ENCODE data around the gene RGS6.
"Not testable (repeated sequence)": the region's sequence is repeated elsewhere in the genome, so short reads cannot be mapped to it uniquely, and the experiment has no call there.

Gene RGS6

GRCh38 chr14:72464226-72464625 is 532.0 kb downstream of the RGS6 start:
- no peak for DNase-seq

GRCh38 chr14:72466325-72466724 is 534.1 kb downstream of the RGS6 start:
- DNase-seq: no peak

- no peak for DNase-seq
Measured at GRCh38 chr14:72471346-72471745, 539.1 kb downstream of the RGS6 start.

GRCh38 chr14:72472845-72473244 is 540.6 kb downstream of the RGS6 start:
- no peak for DNase-seq

DNA sequence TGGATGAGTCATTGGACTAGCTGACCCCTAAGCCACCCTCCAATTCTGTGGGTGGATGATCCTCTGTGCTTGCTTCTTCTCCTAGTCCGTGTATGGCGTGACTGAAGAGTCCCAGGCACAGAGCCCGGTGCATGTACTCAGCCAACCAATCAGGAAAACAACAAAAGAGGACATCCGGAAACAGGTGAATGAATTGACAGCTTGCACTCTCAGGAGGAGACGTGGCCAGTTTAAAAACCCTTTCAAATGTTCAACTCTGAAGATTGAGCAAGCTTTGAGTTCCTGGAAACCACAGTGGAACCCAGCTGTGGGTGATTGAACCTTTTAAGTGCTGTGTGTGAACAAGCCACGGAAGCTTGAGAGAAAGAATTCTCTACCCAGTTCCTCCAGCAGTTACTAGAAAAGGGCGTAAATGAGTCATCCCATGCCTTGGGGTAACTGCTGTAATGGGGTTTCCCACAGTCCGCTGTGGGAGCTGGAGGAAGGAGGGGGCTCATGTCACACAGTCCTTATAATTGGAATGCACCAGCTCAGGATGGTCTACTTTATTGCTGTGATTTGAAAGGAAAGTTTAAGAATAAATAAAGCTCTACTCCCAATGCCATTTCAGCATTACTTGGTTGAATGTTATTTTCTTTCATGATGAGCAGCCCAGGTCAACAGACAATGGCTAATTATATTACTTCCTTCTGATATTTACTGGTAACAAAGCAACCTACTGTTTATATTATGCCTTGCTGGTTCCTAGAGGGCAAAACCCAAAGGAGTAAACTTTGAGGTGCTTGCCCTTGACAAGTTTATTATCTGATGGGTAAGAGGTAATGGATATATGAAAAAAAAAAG is 544.6 kb downstream of the RGS6 start:
- peak; percentile 24 for DNase-seq

GRCh38 chr14:72477578-72477977 is 545.3 kb downstream of the RGS6 start:
- DNase-seq: not testable (repeated sequence)

DNA sequence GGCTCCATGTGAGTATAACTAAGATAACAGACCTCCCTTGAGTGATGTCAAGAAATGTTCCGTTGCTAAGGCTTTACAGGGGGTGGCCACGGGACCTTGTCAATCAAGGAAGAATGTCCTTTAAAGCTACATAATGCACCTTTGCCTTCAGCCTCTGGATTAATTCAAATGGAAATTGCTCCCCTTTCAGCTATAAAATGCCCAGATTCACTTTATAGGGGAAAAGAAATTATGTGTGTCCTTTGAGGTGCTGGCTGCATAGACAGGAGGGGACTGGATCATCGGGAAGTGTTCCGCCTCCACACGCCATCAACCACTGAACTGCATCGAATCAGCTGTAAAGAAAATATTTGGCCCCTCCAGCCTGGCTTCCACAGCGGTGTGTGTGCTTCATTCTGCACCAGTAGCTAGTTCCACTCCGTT is 546.3 kb downstream of the RGS6 start:
- no peak for DNase-seq

- no peak for DNase-seq
Measured at GRCh38 chr14:72479461-72479931, 547.3 kb downstream of the RGS6 start.

GRCh38 chr14:72480464-72481243 is 548.4 kb downstream of the RGS6 start:
- DNase-seq: no peak

DNA sequence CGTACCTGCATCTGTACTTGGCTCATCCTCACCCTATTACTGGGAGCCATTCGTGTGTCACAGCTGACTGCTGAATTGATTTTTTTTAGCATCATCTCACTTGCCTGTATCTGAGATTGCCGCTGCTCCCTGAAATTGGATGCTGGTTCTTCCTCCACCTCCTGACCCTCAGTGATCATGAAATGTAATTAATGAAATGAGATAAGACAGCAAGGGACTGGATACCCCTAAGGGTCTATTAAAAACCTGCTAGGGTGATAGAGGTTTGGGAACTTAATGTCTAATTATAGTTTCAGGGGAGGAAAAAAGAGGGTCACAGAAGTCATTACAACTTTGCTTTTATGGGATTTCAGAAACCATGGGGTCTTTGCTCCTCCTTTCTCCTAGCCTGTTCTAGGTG is 551.1 kb downstream of the RGS6 start:
- no peak for DNase-seq

DNA sequence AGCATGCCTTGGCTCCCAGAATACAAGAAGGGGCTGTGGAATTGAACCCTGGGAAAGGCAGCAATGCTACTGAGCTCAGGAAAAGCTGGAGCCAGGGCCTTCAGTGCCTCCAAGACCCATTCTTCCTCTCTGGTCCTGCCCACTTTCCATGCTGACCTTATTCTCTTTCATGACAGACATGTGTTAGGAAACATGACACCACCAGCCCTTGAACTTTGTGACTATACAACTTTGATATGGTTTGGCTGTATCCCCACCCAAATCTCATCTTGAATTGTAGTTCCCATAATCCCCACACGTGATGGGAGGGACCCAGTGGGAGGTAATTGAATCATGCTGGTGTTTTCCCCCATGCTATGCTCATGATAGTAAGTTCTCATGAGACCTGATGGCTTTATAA is 553.5 kb downstream of the RGS6 start:
- DNase-seq: no peak

DNA sequence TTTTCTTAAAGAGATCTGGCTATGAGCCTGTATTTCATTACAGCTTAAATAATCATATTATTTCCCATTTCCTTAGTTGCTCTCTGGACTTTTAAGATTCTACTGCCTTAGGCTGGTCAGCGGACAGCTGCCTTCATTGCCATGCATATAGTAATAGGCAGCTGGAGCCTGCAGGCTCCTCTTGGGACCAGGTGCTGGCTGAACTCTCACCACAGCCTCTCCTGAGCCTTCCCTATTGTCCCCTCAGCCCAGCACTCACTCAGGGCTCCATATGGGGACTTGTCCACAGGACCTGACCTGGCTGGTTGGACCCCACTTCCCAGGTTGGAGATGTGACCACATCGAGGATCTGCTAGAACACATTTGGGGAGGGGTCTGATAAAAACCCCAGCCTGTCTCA is 556.3 kb downstream of the RGS6 start:
- no peak for DNase-seq

DNA sequence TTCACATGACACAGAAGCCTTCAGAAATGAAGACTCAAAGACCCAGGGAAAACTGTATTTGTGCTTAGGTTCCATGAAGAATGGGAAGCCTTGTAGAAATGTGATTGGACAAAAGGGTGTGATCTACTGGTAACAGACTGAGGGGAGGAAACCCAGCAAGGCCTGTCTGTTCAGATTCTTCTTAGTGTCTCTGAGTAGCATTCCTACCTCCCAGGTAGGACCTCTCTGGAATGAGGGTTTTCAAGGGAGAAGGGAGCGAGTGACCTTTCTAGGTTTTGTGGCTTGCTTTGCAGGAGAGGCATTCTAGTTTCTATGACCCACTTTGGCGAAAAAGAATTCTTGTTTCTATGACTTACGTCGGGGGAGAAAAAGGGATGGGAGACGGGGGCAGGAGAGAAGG is 560.0 kb downstream of the RGS6 start:
- no peak for DNase-seq

DNA sequence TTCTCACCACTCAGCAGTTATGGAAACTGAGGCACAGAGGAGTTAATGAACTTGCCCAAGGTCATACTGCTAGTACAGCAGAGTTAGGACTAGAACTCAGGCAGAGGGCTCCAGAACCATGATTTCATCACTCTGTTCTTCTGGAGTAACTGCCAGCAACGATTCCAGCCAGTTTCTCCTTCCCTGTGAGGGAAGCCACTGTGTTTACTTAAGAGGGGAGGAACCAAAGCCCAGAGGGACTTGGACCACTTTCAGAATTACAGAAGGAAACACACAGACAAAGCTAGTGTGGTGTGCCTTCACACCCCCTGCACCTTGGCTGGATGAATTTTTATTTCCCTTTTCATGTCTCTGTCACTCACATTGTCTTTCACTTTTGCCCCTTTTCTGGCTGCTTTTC is 563.4 kb downstream of the RGS6 start:
- DNase-seq: no peak

- DNase-seq: no peak
Measured at GRCh38 chr14:72498646-72499045, 566.4 kb downstream of the RGS6 start.

DNA sequence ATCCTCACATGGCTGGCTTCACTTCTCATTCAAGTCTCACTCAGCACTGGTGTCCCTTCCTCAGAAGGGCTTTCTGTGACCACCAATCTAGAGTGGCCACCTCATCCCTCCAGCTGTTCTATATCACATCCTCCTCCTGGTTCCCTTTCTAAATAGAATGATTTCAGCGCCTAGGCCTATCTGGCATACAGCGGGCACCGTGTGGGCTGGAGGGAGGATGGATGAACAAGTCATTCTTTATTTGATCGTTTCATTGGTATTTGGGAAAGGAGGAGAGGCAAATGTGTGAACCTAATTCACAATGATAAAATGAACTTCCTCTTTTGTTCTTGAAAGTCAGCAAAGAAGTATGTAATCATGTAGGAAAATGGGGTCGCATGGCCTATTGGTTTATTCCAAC is 567.5 kb downstream of the RGS6 start:
- no peak for DNase-seq

DNA sequence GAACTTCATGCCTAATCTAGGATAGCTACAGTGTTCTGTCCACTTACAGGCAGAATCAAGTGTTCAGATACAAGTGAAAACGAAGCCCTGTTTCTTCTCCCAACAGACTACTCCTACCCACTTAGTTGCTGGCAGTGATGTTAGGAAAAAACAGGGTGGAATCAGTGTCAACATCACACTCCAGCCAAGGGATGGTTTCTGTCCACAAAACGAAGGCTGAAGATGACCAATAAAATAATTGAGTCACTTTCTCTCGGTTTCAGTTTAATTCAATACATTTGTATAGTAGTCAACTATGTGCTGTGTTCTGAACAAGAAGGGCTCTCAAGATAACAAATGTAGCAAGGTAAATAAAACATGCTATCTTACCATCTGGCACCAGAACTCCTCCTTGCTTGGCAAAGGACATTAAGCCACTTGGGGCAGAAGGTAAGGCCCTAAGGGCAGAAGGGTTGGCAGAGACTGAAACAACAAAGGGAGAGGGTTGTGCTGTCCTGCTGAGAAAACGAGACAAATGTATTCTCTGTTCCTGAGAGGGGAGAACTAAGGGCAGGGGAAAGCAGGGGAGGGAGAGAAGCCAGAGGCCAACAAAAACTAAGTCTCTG is 568.1 kb downstream of the RGS6 start:
- no peak for DNase-seq

- no peak for DNase-seq
Measured at GRCh38 chr14:72501439-72501838, 569.2 kb downstream of the RGS6 start.

DNA sequence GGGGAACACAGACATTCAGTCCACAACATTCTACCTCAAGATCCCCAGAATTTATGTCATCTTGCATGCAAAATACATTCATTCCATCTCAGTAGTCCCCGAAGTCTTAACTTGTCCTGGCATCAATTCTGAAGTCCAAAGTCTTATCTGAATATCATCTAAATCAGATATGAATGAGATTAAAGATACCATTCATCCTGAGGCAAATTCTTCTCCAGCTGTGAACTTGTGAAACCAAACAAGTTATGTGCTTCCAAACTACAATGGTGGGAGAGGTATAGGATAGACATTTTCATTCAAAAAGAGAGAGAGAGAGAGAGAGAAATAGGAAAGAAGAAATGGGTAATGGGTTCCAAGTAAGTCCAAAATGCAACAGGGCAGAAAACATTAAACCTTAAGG is 571.0 kb downstream of the RGS6 start:
- no peak for DNase-seq

- DNase-seq: no peak
Measured at GRCh38 chr14:72503696-72504368, 571.6 kb downstream of the RGS6 start.

DNA sequence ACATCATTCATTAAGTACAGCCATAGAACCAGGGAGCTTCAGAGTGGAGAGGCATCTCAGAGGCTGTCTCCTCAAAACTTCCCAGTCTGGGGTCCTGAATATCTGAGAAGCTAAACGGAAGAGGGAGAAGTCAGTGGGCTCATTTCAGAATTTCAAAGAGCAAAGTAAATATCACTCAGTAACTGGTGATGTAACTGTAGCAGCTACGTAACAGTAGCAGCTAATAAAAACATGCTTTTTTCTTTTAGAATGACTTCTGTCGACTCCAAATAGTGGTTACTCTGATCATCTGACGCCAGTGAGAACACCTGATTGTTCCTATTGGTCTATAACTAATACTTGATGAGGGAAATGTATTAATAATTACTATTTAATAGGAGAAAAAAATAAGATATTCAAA is 578.3 kb downstream of the RGS6 start:
- DNase-seq: no peak

DNA sequence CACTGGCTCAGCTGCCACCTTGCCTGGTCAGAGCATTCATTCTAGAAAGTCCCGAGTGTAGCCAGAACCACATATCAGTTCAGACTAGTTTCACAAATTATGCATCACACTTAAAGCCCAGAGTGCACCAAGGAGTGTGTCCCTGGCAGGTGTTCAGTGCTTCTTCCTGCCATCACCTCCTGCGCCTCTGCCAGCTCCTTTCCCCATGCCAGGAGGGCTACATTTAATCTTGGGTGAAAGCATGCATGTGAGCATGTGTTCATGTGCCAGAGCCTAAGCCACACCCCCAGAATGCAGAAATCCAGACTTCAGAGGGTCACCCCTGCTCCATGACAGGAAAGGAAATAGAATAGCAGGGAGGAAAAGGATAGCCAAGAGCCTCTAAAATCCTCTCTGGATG is 580.1 kb downstream of the RGS6 start:
- no peak for DNase-seq

- DNase-seq: no peak
Measured at GRCh38 chr14:72512925-72513324, 580.7 kb downstream of the RGS6 start.
